HG02678 (cell line): ENCODE measurements around the gene CX3CL1.
"Not testable (repeated sequence)": the region's sequence is repeated elsewhere in the genome, so short reads cannot be mapped to it uniquely, and the experiment has no call there.

ENCODE experiments used
- ATAC-seq: cut with Tn5 transposase; IDR thresholded peaks from one replicate; pipeline ENCODE4 v1.9.1; 2021; ENCODE audit warnings: mild to moderate bottlenecking, moderate library complexity; ENCODE audit not compliant: unreplicated experiment

The CX3CL1 gene

GRCh38 chr16:57381791-57382534 lies 9.7 kb downstream of the CX3CL1 start:
- no peak for ATAC-seq

GRCh38 chr16:57382535-57383275 lies 10.4 kb downstream of the CX3CL1 start:
- no peak for ATAC-seq

GRCh38 chr16:57383276-57384247 lies 11.3 kb downstream of the CX3CL1 start:
- no peak for ATAC-seq

GRCh38 chr16:57384248-57385070 lies 12.2 kb downstream of the CX3CL1 start:
- ATAC-seq, result no peak

- ATAC-seq, result no peak
Observed at GRCh38 chr16:57385083-57385482, 12.8 kb downstream of the CX3CL1 start.

GRCh38 chr16:57386381-57386951 lies 14.2 kb downstream of the CX3CL1 start:
- ATAC-seq, result no peak

GRCh38 chr16:57387598-57388354 lies 15.5 kb downstream of the CX3CL1 start:
- ATAC-seq, result no peak

- no peak for ATAC-seq
Observed at GRCh38 chr16:57388359-57389086, 16.2 kb downstream of the CX3CL1 start.

GRCh38 chr16:57389087-57389468 lies 16.8 kb downstream of the CX3CL1 start:
- ATAC-seq, result no peak

- no peak for ATAC-seq
Observed at GRCh38 chr16:57390636-57391295, 18.5 kb downstream of the CX3CL1 start.

GRCh38 chr16:57391300-57391699 lies 19.0 kb downstream of the CX3CL1 start:
- ATAC-seq, result no peak

GRCh38 chr16:57391708-57392107 lies 19.4 kb downstream of the CX3CL1 start:
- ATAC-seq, result no peak

- no peak for ATAC-seq
Observed at GRCh38 chr16:57392694-57393093, 20.4 kb downstream of the CX3CL1 start.

GRCh38 chr16:57394444-57394843 lies 22.2 kb downstream of the CX3CL1 start:
- no peak for ATAC-seq

- ATAC-seq, result no peak
Observed at GRCh38 chr16:57395026-57395425, 22.7 kb downstream of the CX3CL1 start.

GRCh38 chr16:57396786-57397185 lies 24.5 kb downstream of the CX3CL1 start:
- no peak for ATAC-seq

- not testable (repeated sequence) for ATAC-seq
Observed at GRCh38 chr16:57397493-57397892, 25.2 kb downstream of the CX3CL1 start.
